ENCODE data around the gene BRD1.

BRD1 gene

GRCh38 chr22:49756676-49757075 lies 71.0 kb downstream of the BRD1 start:
- no peaks in the 10 kb centered on the region for H3K36me3 ChIP-seq
- no peak for TF ChIP-seq CTCF (IDR thresholded peaks at IDR 0.05)
- no peaks in the 10 kb centered on the region for H3K9me3 ChIP-seq
- H3K4me1 ChIP-seq (ENCODE audit: control insufficient read depth in 1 of 2, insufficient read depth in 1 of 2, low read depth in 1 of 2, low read length in 1 of 2) = peaks cover 6 to 8% of the 10 kb centered on the region in 2 experiments
- H3K27me3 ChIP-seq = no peaks in the 10 kb centered on the region
- no peak overlapping the region for H3K27ac ChIP-seq
- H3K4me3 ChIP-seq (ENCODE audit: low read depth in 1 of 2, low read length in 1 of 2) = no peak overlapping the region

GRCh38 chr22:49756201-49756600 lies 71.5 kb downstream of the BRD1 start:
- Histone ChIP-seq H3K9me3 (no peaks in the 10 kb centered on the region), H3K27me3 (no peaks in the 10 kb centered on the region), H3K27ac (no peak overlapping the region), H3K4me3 (ENCODE audit: low read depth in 1 of 2, low read length in 1 of 2) (no peak overlapping the region), H3K4me1 (ENCODE audit: control insufficient read depth in 1 of 2, insufficient read depth in 1 of 2, low read depth in 1 of 2, low read length in 1 of 2) (peaks cover 5 to 7% of the 10 kb centered on the region in 2 experiments), H3K36me3 (no peaks in the 10 kb centered on the region)
- no peak for TF ChIP-seq CTCF (IDR thresholded peaks at IDR 0.05)

GRCh38 chr22:49755631-49756001 lies 72.1 kb downstream of the BRD1 start:
- no peak for TF ChIP-seq CTCF (IDR thresholded peaks at IDR 0.05)
- peaks cover 0 to 1% of the 10 kb centered on the region in 2 experiments for H3K4me1 ChIP-seq (ENCODE audit: control insufficient read depth in 1 of 2, insufficient read depth in 1 of 2, low read depth in 1 of 2, low read length in 1 of 2)
- H3K27ac ChIP-seq = no peak overlapping the region
- H3K9me3 ChIP-seq = no peaks in the 10 kb centered on the region
- no peaks in the 10 kb centered on the region for H3K36me3 ChIP-seq
- H3K27me3 ChIP-seq = no peaks in the 10 kb centered on the region
- no peak overlapping the region for H3K4me3 ChIP-seq (ENCODE audit: low read depth in 1 of 2, low read length in 1 of 2)

GRCh38 chr22:49754696-49755630 lies 72.7 kb downstream of the BRD1 start:
- no peaks in the 10 kb centered on the region for H3K27me3 ChIP-seq
- H3K4me1 ChIP-seq (ENCODE audit: control insufficient read depth in 1 of 2, insufficient read depth in 1 of 2, low read depth in 1 of 2, low read length in 1 of 2) = no peaks in the 10 kb centered on the region
- no peak overlapping the region for H3K27ac ChIP-seq
- H3K36me3 ChIP-seq = no peaks in the 10 kb centered on the region
- H3K9me3 ChIP-seq = no peaks in the 10 kb centered on the region
- no peak for TF ChIP-seq CTCF (IDR thresholded peaks at IDR 0.05)
- no peak overlapping the region for H3K4me3 ChIP-seq (ENCODE audit: low read depth in 1 of 2, low read length in 1 of 2)

GRCh38 chr22:49753961-49754695 lies 73.5 kb downstream of the BRD1 start:
- Histone ChIP-seq H3K4me3 (ENCODE audit: low read depth in 1 of 2, low read length in 1 of 2) (no peak overlapping the region), H3K9me3 (no peaks in the 10 kb centered on the region), H3K27ac (no peak overlapping the region), H3K4me1 (ENCODE audit: control insufficient read depth in 1 of 2, insufficient read depth in 1 of 2, low read depth in 1 of 2, low read length in 1 of 2) (no peaks in the 10 kb centered on the region), H3K27me3 (no peaks in the 10 kb centered on the region), H3K36me3 (no peaks in the 10 kb centered on the region)
- no peak for TF ChIP-seq CTCF (IDR thresholded peaks at IDR 0.05)
